ENCODE results near the gene OR8B4.
"Not testable (repeated sequence)": the region's sequence is repeated elsewhere in the genome, so short reads cannot be mapped to it uniquely, and the experiment has no call there.

The OR8B4 gene

DNA sequence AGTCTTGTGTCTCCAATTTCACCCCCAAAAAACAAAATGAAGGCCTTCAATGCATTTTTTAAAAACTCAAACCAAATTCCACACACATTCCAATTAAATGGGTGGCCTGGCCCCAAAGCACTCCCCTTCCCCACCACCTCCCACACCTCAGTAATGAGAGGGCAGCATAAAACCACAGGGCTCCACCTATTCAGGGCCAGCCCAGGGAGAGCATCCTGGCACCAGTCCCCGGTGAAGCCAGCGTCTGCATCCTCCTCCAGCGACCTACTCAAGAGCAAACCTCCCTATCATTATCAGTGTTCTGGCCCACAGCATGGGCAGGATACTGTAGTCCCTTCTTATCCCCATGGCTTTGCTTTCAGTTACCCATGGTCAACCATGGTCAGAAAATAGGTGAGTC lies 38.7 kb upstream of the OR8B4 start:
- no peak for TF ChIP-seq ZFX (IDR thresholded peaks at IDR 0.05; ENCODE audit: borderline replicate concordance)
- TF ChIP-seq, protein P1, sequence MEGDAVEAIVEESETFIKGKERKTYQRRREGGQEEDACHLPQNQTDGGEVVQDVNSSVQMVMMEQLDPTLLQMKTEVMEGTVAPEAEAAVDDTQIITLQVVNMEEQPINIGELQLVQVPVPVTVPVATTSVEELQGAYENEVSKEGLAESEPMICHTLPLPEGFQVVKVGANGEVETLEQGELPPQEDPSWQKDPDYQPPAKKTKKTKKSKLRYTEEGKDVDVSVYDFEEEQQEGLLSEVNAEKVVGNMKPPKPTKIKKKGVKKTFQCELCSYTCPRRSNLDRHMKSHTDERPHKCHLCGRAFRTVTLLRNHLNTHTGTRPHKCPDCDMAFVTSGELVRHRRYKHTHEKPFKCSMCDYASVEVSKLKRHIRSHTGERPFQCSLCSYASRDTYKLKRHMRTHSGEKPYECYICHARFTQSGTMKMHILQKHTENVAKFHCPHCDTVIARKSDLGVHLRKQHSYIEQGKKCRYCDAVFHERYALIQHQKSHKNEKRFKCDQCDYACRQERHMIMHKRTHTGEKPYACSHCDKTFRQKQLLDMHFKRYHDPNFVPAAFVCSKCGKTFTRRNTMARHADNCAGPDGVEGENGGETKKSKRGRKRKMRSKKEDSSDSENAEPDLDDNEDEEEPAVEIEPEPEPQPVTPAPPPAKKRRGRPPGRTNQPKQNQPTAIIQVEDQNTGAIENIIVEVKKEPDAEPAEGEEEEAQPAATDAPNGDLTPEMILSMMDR (IDR thresholded peaks at IDR 0.05), result no peak
- H3K27ac ChIP-seq, result no peak overlapping the region

DNA sequence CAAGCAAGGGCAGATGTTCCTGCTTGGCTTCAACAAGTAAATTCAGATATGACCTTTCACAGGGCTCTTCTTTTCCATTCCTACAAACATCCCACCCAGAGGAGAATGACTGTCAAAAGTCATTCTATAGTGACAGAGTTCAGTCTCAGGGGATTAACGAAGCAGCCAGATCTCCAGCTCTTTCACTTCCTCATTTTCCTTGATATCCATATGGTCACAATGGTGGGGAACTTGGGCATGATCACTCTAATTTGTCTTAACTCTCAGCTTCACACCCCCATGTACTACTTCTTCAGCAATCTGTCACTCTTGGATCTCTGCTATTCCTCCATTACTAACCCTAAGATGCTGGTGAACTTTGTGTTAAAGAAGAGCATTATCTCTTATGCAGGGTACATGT lies 35.8 kb upstream of the OR8B4 start:
- TF ChIP-seq, protein P1 (IDR thresholded peaks at IDR 0.05), result no peak
- TF ChIP-seq ZFX (IDR thresholded peaks at IDR 0.05; ENCODE audit: borderline replicate concordance), result no peak
- H3K27ac ChIP-seq, result no peak overlapping the region

DNA sequence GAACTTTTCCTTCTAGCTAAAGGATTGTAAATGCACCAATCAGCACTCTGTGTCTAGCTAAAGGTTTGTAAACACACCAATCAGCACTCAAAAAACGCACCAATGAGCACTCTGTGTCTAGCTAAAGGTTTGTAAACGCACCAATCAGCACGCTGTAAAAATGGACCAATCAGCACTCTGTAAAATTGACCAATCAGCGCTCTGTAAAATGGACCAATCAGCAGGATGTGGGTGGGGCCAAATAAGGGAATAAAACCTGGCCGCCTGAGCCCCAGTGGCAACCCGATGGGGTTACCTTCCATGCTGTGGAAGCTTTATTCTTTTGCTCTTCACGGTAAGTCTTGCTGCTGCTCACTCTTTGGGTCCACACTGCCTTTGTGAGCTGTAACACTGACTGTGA lies 34.7 kb upstream of the OR8B4 start:
- not testable (repeated sequence) for H3K27ac ChIP-seq

DNA sequence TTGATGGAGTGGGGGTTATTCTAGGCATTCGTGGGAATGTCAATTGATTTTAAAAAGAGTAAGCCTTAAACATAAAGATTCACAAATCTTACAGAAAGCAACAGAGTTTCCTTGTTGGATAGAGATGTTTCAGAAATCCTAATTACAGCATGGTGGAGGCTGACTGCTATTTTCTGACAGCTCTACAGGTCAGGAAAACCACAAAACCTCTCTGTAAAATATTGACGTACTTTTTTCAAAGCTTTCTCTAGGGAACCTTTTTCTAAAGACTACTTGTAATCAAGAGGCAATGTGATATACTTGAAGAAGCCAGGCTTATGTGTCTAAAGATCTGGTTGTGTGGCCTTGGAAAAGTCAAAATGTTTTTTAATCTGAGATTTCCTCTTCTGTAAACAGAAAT lies 29.9 kb upstream of the OR8B4 start:
- no peak overlapping the region for H3K27ac ChIP-seq

DNA sequence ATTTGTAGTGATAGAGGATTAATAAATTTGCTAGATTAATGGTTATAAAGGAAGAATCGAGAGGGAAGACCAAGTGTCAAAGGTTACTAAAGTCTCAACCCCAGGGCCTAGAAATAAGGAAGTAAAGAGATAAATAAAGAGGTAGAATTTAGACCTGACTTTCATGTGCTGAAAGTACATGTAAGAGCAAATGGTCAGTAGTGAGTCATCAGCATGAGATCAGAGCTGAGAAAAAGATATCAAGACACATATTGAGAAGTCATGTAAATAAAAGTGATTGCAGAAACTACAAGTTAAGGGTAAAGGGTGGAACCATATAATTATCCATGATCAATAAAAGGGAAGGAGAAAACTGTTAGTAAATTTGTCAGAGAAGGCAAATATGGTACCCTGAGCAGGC lies 22.2 kb upstream of the OR8B4 start:
- TF ChIP-seq, protein P1 (IDR thresholded peaks at IDR 0.05), result no peak
- TF ChIP-seq ZFX (IDR thresholded peaks at IDR 0.05; ENCODE audit: borderline replicate concordance), result no peak

More for the DNA sequence above, 29.9 kb upstream of the OR8B4 start:
- no peak for TF ChIP-seq ZFX (IDR thresholded peaks at IDR 0.05; ENCODE audit: borderline replicate concordance)
- TF ChIP-seq, protein P1 (IDR thresholded peaks at IDR 0.05), result no peak

DNA sequence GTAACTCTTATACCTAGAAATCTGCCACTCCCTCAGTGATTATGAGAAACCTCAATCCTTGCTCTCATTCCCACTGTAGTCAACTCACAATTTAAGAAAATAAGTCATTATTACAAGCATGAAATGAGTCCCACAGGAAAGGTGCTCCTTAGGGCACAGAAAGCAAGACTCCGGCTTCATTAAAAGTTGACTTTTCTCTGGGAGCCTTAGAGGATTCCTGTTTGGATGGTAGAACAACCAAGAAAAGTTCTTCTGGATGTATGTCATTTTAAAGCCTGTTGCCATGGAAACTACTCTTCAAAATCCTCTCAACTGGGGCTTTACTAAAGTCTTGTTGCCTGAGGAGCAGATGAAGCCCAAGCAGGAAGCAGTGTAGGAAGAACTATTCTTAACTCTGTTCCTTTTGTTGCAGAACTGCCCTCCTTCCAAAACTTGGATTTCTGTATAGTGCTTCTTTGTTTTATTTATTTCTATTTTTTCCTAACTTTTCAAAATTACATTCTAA lies 21.0 kb upstream of the OR8B4 start, which contains the start of gene OR8B8:
TSS of gene OR8B8 (minus strand) at position 51 of the 505 bp plus-strand sequence. CDS start 4,611 bp downstream, outside the sequence.
- no peak within 1 kb of the TSS for H3K27ac ChIP-seq

More for the DNA sequence above, 22.2 kb upstream of the OR8B4 start:
- H3K27ac ChIP-seq, result no peak overlapping the region

DNA sequence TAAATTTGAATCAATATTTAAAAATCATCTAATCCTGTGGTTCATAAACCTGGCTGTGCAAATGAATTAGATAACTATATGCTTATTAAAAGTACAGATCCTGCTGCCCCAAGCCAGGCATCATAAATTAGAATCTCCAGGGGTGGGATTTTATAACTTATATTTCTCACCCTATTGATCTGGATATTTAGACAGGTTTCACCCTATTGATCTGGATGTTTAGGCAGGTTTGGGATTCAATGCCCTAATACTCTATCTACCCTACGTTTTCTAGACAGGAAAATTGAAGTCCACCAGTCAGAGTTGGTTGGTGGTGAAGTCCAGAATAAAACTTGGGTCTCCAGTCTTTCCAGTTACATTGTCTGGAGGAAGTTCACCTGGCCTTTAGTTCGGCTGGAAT lies 18.2 kb upstream of the OR8B4 start:
- no peak for TF ChIP-seq ZFX (IDR thresholded peaks at IDR 0.05; ENCODE audit: borderline replicate concordance)
- TF ChIP-seq, protein P1 (IDR thresholded peaks at IDR 0.05), result no peak
- no peak overlapping the region for H3K27ac ChIP-seq

More for the DNA sequence above, 21.0 kb upstream of the OR8B4 start, which contains the start of gene OR8B8:
- no peak for TF ChIP-seq ZFX (IDR thresholded peaks at IDR 0.05; ENCODE audit: borderline replicate concordance)
- TF ChIP-seq, protein P1 (IDR thresholded peaks at IDR 0.05), result no peak

DNA sequence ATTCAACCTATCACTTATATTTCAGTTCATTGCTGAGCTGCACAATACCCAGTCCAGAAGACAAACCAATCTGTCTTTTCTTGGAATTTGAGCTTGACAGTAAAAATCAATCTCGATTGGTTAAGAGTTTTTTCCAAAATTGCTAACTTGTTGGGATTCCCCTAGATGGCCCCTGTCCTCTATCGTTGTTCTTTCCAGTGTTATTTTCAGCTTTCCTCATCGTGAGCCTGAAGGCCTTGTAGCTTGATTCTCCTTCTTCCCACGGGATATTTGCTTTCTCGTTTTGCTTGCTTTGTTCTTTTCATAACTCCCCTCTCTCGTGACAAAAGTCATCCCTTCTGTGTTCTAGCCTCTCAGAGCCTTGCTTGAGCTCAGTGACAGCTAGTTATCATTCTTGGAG lies 17.8 kb upstream of the OR8B4 start:
- no peak overlapping the region for H3K27ac ChIP-seq
- TF ChIP-seq, protein P1 (IDR thresholded peaks at IDR 0.05), result no peak
- TF ChIP-seq ZFX (IDR thresholded peaks at IDR 0.05; ENCODE audit: borderline replicate concordance), result no peak

Measured in 22Rv1 (cell line).